Coronary artery (tissue), 2 donors: ENCODE measurements around the gene TMEM200A.

Source experiments
- DNase-seq: peaks from one replicate; pipeline ENCODE4 v3.0.0-alpha.2; 2017; ENCODE audit warnings: low spot score
- H3K27ac ChIP-seq, 2 donors: fragments of 200-600 bp; sonication (generic); one replicate each; pipeline ENCODE4 v1.5.1; 2016 to 2019
- H3K4me3 ChIP-seq: fragments of 200-600 bp; sonication (generic); 2 replicates; pipeline ENCODE4 v1.5.1; 2016; ENCODE audit warnings: mild to moderate bottlenecking, moderate library complexity
- CTCF ChIP-seq: fragments of 200-600 bp; sonication (generic); IDR thresholded peaks from one replicate; pipeline ENCODE4 v1.5.1; 2019; ENCODE audit warnings: antibody characterized with exemption

Gene TMEM200A

GRCh38 chr6:130421585-130421984 is 55.8 kb downstream of the TMEM200A start:
- H3K27ac ChIP-seq, result no peak overlapping the region
- TF ChIP-seq CTCF, result no peak
- DNase-seq, result no peak
- H3K4me3 ChIP-seq, result no peak overlapping the region

GRCh38 chr6:130423044-130423443 is 57.2 kb downstream of the TMEM200A start:
- Histone ChIP-seq H3K4me3 (no peak overlapping the region), H3K27ac (no peak overlapping the region)
- TF ChIP-seq CTCF, result no peak
- no peak for DNase-seq

- DNase-seq, result no peak
- Histone ChIP-seq H3K27ac (no peak overlapping the region), H3K4me3 (no peak overlapping the region)
- TF ChIP-seq CTCF, result no peak
These were observed 58.9 kb downstream of the TMEM200A start for GRCh38 chr6:130424710-130425109.

GRCh38 chr6:130425537-130425936 is 59.7 kb downstream of the TMEM200A start:
- no peak for DNase-seq
- TF ChIP-seq CTCF, result no peak
- Histone ChIP-seq H3K4me3 (no peak overlapping the region), H3K27ac (no peak overlapping the region)

GRCh38 chr6:130426066-130426721 is 60.4 kb downstream of the TMEM200A start:
- no peak for DNase-seq
- Histone ChIP-seq H3K4me3 (no peak overlapping the region), H3K27ac (no peak overlapping the region)
- no peak for TF ChIP-seq CTCF

- Histone ChIP-seq H3K4me3 (no peak overlapping the region), H3K27ac (no peak overlapping the region)
- no peak for DNase-seq
- no peak for TF ChIP-seq CTCF
These were observed 65.6 kb downstream of the TMEM200A start for GRCh38 chr6:130431346-130431852.

DNA sequence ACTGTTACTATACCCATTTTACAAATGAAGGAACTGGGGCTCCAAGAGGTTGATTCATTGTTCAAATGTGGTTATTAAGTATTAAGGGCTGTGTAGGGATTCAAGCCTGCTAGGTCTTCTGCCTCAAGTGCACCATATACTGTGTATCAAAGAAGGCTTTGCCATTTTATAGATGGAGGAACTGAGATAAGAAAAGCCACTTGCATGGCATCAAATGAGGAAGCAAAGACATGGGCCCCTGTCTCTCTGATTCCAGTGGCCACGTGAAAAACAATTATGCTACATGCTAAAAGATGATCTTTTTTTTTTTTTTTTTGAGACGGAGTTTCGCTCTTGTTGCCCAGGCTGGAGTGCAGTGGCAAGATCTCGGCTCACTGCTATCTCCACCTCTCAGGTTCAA is 67.0 kb downstream of the TMEM200A start:
- H3K4me3 ChIP-seq, result no peak overlapping the region
- no peak for TF ChIP-seq CTCF
- no peak overlapping the region for H3K27ac ChIP-seq
- DNase-seq, result no peak
